Stimulated activated CD4-positive, alpha-beta T cell treated with anti-CD3 and anti-CD28 coated beads, Interleukin-15, amount 100 ng/mL, for 24 hours (primary cell): ENCODE results near the gene GRM4.

Source experiments
- DNase-seq: peaks from one replicate; pipeline ENCODE4 v3.0.0-alpha.2; 2020

GRM4 gene

DNA sequence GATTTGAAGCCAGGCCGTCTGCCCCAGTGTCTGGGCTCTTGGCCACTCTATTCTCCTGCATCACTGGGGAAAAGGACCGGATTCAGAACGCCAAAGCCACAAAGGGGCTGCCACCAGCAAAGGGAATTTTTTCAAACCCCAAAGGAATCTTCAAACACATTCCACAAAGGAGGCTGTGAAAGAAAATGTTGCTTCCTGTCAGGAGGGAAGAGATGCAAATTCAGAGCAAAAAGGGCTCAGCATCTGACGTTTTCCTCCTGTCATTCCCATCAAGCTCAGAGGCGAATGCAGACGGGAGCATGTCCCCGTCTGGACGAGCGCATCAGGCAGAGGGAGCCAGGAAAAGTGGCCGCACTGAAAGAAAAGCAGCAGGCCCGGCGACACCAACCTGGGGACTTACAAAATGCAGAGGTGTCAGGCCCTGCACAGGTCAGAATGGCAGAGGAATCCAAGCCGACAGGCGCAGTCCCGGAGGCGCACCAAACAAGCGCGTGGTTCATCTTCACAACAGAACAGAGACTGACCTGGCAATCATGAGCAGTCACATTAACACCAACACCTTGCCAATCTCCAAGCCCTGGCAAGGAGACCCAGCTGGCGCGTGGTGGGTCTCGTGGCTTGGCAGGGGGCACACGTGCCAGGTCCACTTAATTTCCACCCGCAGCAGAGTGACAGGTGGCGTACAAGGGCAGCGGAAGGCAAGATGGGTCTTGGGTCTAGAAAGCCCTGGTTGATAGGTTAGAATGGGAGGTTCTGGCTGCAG is 62.8 kb downstream of the GRM4 start:
- no peak for DNase-seq

DNA sequence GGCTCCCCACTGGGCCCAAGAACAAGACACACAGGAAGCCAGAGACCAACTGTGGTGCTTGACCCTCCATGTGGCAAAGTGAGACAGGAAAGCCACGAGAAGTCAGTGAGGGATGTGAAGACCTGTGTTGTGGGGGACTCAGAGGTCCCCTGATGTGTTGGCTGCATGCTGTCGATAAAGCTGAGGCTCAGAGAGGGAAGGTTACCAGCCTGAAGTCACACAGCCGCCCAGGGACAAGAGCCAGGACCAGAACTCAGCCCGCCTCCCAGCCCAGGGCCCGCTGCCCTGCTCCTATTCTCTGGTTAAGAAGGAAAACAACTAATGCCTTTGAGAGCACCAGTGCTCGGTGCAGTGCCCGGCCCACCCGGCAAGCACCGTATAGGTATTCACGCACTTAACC is 63.5 kb downstream of the GRM4 start:
- no peak for DNase-seq

DNA sequence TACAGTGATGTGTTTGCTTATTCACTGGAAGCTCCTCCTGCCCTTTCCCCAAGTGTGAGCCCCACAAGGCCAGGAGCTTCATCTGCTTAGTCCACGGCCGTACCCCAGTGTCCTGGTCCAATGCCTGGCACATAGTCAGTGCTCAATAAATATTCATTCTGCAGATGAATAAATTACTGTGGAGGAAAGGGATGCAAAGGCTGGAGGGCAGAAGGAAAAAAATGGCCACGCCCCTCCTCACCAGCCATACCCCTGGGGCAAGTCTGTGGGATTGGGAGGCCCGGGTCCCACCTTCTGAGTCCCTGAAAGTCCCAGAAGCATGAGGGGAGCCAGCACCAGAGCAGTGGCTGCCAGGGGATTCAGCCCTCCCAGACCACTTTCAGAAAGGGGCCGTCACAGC is 65.5 kb downstream of the GRM4 start:
- no peak for DNase-seq

DNA sequence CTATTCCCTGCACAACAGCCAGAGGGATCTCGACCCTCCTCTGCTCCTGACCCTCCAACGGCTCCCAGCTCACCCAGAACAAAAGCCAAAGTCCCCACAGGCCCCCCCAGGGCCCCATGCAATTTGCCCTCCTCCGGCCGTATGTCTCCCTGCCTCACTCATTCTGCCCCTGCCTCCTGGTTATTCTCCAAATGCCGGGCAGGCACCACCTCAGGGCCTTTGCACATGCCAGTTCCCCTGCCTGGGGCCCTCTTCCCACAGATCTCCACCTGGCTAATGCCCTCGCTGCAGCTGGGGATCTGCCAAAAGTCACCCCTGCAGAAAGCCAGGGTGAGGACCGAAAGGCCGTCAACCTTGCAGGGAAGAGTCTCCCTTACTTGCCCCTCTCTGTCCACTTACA is 66.0 kb downstream of the GRM4 start:
- DNase-seq, result no peak

DNA sequence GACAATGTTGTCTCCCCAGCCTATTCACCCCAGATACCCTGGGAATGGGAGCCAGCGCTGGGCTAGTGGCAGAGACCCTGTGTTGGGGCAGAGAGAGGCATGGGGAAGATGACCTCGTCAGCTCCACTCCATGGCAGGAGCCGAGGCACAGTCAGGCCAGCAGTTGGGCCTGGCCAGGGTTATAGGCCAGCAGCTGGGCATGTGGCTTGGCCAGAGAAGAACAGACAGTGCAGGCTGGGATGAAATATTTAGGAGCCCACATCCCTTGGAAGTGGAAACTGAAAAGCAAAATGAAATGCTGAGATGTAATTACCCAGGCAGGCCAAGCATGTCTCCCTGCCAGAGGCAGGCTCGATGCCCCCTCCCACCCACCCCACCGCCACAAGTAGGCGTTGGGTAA is 70.0 kb downstream of the GRM4 start:
- DNase-seq, result no peak

DNA sequence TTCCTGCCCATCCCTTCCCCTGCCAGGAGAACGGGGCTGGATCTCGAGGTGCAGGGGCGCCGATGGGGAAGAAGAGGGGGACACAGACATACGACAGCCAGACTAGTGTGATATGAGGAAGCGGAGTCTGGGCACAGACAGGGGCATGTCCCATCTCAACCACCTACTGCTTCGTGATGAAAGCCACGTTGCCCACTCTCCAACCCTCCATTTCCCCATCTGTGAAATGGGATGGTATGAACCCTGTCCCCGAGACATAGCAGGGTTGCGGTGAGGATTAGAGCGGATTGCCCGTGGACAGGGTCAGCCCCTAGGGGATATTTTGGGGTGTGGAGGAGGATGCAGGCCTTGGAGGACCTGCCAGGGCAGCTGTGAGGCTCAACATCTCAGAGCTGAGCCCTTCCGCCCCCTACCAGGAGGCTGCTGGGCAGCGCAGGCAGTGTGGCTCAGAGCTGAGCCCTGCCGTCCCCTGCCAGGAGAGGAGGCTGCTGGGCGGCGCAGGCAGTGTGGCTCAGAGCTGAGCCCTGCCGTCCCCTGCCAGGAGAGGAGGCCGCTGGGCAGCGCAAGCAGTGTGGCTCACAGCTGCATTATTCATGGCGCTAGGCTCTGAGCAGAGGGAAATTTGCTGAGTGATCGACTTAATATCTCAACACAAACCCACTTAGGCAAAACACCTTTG is 71.7 kb downstream of the GRM4 start:
- DNase-seq, result no peak

DNA sequence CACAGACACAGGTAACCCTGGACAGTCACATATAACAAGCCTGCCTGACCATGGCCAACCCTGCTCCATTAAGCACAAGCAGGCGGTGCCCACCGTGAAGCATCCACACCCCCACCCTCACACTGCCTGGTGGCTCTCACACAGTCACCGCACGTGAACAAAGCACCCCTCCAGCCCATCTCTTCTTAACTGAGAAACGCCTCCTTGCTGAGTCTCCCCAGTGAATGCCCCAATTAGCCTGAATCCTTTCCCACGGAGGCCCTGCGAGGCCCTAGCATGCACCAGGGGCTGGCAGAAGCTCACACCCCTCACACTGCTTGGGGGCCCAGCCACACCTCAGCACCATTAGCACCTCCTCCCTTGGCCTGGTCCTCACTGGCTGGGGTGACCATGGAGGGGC is 72.3 kb downstream of the GRM4 start:
- DNase-seq, result no peak

DNA sequence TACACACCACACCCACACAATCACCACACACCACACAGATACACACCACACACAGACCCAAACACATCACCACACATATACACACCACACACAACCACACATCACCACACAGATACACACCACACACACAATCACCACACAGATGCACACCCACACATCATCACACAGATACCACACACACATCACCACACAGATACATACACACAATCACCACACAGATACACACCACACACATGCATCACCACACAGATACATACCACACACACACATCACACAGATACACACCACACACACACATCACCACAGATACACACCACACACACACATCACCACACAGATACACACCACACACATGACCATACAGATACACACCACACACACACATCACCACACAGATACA is 73.2 kb downstream of the GRM4 start:
- DNase-seq, result no peak

DNA sequence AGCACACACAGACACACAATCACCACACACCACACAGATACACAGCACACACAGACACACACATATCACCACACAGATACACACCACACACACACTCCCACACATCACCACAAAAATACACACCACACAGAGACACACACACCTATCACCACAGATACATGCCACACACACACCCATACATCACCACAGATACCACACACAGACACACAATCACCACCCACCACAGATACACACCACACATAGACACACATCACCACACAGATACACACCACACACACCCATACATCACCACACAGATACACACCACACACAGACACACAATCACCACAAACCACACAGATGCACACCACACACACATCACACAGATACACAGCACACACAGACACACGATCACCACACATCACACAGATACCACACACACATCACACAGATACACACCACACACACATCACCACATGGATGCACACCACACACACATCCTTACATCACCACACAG is 74.0 kb downstream of the GRM4 start:
- no peak for DNase-seq

DNA sequence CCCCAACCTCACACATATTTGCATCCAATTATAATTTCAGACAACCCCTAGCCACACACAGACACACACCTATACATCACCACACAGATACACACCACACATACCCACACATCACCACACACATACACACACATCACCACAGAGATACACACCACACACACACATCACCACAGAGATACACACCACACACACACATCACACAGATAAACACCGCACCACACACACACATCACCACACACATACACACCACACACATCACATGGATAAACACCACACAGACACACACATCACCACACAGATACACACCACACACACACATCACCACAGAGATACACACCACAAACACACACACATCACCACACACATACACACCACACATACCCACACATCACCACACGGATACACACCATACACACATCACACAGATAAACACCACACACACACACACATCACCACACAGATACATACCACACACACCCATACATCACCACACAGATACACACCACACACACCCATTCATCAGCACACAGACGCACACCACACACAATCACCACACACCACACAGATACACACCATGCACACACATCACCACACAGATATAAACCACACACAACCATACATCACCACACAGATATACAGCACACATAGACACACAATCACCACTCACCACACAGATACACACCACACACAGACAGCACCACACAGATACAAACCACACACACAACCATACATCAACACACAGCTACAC is 74.6 kb downstream of the GRM4 start:
- no peak for DNase-seq

DNA sequence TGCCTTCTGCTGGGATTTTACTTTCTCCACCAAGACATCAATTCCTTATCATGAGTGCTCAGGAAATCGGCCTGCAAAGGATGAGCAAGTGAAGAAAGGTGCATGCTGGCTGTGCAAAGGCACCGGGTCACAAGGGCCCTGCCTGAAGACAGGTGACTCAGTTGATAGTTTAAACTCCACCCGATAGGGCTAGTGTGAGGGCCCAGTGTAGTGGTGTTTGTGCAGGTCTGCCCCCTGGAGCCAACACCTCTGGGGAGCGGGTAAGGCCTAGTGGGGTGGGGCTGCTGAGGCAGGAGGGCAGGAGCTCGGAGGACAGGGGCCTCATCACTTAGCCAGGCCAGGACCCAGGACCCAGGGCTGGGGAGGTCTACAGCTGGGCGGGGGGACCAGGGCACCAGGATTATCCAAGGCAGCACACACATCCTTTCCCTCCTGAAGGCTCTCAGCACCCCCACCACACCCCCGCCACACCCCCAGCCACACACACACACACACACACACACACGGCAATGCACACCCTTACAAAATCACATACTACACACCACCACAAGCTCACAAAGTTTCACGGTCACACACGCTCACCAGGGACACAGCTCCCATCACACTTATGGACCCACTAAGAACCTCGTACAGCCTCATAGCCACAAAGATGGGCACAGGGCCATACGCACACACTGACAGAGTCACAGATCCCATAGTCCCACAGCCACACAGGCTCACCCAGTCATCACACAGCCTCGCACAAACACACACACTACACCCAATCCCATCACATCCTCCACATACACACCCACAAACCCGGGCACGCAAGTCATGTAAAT is 75.4 kb downstream of the GRM4 start:
- DNase-seq, result no peak

DNA sequence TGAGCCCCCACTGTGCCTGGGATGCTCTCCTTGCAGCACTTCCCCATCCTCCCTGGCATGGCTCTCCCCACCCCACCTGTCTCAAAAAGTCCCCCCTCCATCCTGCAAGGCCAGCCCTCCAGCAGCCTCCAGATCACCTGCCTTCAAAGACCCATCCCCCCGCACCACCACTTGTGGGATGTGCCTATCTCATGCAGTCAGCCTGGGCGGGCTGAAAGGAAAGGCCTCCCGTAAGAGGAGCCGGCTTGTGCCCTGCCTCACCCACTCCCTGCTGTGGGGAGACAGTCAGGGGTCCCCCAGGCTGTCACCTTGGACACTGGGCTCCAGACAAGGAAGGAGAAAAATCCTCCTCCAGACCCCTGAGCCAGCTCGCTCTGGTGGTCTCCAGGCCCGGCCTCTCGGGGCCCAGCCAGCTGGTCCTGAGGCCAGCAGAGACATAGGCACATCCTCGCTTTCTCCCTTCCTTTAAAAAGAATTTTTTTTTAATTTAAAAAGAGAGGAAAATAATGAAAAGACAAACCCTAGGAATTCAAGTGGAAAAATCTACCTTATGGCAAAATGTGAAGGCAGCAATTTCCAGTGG is 77.3 kb downstream of the GRM4 start:
- DNase-seq, result no peak

DNA sequence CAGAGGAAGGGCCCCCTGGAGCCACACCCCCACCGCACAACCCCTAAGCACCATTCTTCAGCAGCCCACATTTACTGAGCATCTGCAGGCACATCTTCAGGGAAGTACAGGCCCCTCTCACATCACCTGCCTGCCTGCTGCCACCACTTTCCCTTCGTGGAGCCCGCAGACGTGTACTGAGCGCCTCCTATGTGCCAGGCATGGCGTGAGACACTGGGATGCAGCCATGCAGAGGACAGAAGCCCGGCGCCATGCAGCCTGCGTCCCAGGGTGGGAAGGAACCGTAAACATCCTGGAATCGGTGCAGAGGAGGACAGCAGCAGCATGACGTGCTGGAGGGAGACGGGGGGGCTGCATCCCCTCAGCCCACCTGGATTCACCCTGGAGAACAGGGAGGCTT is 78.1 kb downstream of the GRM4 start:
- DNase-seq, result no peak

DNA sequence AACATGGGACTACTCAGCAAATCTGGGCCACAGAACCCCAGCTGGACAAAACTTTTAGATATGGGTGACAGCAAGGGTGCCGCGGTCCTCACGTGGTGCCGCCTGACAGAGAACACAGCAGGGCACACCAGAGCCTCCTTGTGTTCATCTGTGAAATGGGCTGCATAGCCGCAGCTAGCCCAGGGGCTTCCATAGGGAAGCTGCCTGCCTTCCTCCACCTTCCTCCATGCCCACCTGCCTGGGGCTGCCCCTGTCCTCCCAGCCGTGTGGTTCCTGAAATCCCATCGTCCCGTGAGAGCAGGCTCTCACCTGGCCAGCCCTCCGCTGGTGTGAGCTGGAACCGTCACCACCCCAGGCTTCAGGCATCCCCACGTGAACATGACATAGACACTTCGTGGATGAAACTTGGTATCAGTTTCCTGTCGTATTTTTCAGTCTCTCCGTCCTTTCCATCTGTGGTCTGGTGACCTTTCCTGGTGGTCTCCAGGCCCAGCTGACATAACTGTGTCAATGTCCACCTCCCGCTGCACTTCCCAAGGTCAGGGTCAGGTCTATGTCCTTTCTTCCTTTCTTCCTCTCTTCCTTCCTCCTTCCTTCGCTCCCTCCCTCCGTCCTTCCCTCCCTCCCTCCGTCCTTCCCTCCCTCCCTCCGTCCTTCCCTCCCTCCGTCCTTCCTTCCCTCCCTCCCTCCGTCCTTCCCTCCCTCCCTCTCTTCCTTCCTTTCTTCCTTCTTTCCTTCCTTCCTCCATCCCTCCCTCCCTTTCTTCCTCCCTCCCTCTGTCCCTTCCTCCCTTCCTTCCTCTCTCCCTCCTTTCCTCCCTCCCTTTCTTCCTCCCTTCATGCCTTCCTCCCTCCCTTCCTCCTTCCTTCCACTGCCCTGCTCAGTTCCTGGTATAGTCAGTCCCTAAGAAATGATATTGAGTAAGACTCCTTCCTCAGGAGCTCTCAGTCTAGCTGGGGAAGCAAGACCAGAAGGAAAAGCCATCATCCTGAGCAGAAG is 78.8 kb downstream of the GRM4 start:
- DNase-seq, result no peak

DNA sequence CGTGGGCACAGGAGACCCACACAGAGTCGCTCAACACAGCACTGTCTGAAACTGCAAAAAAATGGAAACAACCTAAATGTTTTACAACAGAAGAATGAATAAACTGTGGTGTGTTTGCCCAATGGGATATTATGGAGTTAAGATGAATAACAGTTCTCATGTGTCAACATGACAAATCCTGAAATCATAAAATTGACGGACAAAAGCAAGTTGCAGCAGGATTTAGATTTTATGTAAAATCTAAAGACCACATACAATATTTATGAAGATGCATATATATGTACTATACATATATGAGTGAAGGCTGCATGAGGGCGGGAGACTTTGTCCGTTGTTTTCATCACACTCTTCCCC is 79.7 kb downstream of the GRM4 start:
- DNase-seq, result no peak

DNA sequence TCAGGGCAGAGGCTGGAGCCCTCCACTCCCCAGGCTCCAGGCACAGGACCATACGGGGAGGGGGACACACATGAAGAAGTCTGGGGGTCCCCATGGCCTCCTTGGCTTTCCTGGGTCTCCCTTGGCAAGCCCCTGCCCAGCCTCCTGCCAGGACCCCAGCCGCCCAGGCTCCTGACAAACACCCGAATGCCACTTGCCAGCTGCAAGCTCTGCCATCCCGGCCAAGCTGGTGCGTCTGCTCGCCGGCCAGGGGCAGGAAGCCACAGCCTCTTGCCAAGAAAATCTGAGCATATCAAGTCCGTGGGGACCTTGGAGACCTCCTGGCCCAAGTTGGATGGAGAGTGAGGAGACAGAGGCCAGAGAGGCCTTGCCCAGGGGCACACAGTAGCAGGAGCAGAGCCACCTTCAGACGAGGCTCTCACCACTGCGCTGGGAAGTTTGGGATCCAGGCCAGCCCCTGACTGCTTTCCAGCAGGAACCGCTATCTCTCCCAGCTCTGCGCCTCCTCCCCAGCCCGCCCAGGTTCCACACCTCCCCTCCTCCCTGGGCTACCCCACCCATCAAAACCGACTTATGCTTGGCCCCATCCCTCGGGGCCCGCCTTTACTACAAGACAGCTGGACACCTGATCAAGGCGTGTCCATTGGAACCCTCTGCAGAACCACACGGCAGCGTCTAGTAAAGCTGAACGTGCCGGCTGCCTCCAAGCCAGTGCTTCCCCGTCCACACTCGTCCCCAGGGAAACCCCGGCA is 80.2 kb downstream of the GRM4 start:
- DNase-seq, result no peak

DNA sequence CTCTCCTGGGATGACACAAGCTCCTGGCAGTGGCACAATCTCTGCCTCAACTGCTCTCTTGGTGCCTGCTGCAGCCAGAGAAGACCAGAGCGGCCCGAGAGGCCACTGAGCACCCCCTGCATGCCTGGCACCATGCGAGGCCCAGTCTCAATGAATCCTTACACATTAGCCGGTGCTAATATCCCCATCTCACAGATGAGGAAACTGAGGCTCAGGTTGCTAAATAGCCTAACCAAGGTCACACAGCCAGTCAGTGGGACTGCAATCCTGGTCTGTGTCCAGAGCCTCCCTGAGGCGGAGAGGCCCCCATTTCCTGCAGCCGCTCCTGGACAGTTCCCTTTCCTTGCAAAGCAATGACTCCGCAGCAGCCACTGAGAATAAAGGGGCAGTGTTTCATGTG is 81.2 kb downstream of the GRM4 start:
- DNase-seq, result no peak

DNA sequence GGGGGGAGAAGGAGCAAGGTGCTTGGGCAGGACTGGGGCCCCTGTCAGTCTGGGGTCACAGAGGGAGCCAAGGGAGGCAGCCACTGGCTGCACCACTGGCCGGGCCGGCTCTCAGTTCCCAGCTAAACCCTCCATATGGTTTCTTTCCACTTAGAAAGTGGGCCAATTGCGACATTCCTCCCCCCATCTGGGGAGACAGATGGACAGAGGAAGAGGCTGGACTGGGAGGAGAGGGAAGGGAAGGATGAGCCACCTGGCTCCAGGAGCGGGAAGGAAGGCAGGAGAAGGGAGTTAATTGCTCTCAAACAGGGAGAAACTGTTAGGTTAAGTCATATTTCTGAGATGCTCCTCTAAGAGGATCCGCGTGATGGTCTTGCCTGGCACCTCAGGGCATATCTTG is 82.2 kb downstream of the GRM4 start:
- no peak for DNase-seq

DNA sequence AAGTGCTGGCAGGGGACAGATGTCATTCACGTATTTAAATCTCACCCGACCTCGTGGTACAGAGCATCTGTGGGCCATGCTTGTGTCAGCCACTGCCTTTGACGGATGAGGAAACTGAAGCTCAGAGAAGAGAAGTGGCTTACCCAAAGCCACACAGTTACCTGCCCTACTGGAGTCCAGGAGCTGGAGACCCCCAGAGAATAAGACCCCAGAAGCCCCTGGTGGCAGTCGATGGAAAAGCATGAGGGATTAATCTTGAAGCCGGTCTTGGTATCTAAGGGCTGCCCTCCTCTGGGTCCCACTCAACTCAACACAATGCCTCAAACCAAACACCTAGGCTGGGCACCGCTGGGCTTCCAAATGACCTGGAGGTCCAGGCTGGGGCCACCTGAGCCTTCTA is 83.1 kb downstream of the GRM4 start:
- no peak for DNase-seq

DNA sequence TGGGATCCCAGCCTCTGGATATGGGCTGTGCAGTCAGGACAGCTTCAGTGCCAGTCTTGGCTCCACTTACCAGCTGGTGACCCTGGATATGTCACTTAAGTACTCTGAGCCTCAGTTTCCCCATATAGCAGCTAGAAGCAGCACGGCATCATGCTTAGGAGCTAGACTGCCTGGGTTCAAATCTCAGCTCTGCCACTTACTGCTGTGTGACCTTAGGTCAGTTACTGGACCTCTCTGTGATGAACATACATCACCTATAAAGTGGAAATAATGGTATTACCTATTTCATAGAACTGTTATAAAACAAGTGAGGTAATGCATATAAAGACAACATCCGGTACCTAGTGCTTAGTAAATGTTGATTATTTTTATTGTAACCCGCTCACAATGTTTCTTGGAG is 83.7 kb downstream of the GRM4 start:
- no peak for DNase-seq

DNA sequence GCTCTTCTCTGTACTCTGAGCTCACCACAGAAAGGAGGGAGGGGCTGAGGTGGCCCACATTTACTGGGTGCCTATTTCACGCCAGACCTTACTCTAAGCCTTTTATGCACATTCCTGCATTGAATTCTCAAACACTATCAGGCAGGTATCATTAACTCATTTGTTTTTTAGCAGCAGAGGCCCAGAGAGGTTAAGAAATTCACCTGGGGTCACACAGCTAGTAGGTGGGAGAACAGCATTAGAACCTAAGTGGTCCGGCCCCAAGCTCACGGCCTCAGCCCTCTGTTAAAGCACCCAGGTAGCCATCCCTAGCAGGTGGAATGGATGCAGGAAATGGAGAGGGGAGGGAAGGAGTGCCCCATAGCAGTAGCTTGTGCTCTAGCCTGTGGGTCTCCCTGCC is 84.5 kb downstream of the GRM4 start:
- DNase-seq, result no peak
